Subcutaneous preadipocyte (primary cell): ENCODE results near the gene LTA. TPM values are rescaled to one million over a fixed set of nuclear protein-coding genes. Genes with fewer than 3 reads are reported as not detected.

Source experiments
- small RNA-seq: library from RNA; depleted of rRNA; stranded (forward); fragments of <200 nt; gene quantifications from one replicate; pipeline ENCODE3, GENCODE V24; 2012
- total RNA-seq: library from RNA; depleted of rRNA; stranded (reverse); fragments of >200 nt; gene quantifications from 2 replicates; pipeline ENCODE4 v1.2.3, GENCODE V29; 2012

The LTA gene, protein sequence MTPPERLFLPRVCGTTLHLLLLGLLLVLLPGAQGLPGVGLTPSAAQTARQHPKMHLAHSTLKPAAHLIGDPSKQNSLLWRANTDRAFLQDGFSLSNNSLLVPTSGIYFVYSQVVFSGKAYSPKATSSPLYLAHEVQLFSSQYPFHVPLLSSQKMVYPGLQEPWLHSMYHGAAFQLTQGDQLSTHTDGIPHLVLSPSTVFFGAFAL
- total RNA-seq, result not detected in 2 replicates

DNA sequence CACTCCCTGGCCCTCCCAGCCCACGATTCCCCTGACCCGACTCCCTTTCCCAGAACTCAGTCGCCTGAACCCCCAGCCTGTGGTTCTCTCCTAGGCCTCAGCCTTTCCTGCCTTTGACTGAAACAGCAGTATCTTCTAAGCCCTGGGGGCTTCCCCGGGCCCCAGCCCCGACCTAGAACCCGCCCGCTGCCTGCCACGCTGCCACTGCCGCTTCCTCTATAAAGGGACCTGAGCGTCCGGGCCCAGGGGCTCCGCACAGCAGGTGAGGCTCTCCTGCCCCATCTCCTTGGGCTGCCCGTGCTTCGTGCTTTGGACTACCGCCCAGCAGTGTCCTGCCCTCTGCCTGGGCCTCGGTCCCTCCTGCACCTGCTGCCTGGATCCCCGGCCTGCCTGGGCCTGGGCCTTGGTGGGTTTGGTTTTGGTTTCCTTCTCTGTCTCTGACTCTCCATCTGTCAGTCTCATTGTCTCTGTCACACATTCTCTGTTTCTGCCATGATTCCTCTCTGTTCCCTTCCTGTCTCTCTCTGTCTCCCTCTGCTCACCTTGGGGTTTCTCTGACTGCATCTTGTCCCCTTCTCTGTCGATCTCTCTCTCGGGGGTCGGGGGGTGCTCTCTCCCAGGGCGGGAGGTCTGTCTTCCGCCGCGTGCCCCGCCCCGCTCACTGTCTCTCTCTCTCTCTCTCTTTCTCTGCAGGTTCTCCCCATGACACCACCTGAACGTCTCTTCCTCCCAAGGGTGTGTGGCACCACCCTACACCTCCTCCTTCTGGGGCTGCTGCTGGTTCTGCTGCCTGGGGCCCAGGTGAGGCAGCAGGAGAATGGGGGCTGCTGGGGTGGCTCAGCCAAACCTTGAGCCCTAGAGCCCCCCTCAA lies at the start of gene LTA:
LTA (plus strand) TSS at position 249 of the 871 bp plus-strand sequence; CDS start at position 703, 454 bp downstream.

DNA sequence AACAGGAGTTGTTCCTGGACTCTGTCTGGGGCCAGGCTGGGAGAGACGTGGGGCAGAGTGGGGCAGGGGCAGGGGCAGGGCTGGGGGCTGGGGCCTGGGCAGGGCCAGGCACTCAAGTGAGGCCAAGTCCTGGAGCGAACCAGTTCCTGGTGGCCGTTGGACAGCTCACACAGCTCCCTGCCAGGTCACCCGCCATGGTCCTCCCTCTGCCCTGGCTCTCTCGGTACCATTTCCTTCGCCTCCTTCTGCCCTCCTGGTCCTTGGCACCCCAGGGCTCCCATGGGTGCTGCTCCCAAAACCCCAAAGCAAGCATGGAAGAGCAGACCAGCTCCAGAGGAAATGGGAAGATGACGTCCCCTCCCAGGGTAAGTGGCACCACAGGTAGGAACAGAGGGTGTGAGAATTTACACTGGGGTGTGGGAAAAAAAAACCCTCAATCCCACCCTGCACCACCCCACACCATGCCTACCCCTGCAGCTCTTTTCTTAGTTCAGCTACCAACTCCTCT lies 43.2 kb upstream of the LTA start, which contains the start of gene MCCD1:
MCCD1 (plus strand) TSS at position 142 of the 508 bp plus-strand sequence; CDS start at position 195, 53 bp downstream.

DNA sequence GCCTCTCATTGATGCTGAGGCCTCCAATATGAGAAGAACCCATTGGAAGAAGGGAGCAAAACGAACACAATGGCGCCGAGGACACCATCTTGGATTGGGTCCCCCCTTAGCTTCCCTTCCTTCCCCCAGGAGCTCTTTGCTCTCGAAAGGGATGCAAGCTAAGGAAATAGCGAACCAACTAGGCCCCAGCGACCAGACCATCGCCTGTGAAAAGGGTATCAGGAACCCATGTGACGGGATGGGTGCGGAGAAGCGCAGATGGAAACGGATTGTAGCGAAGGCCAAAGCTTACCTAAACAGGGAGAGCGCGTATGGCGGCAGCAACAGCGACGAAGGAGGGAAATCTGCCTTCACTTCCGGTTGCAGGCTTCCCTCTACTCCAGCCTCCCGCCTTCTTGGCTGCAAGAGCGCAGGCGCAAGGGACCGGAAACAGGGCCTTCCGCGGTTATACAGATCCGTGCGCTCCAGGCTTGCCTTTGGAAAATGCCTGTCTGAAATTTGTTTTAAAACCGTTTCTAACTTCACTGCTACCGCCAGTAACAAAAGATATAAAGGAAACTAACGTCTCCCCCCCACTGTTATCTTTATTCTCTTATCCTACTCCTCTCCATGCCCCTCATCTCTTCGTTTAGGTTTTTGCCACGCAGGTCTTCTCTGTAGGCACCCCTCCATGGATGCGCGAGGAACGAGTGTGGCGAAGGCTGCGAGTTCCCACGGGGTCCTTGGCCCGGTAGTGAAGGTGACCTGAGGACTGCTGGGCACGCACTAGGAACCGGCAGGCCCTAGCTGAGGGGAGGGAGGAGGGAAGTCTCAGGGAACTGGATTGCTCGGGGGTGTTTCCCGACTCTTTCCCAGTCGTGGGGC lies 30.2 kb upstream of the LTA start, which contains the start of gene DDX39B:
DDX39B (minus strand) TSS at position 346 of the 864 bp plus-strand sequence. CDS start 1,471 bp downstream, outside the sequence.

GRCh38 chr6:31546339-31546957 lies 25.6 kb upstream of the LTA start, which contains the start of gene ATP6V1G2:
ATP6V1G2 (minus strand) TSS chr6:31546608; CDS start chr6:31546559, 49 bp downstream.

DNA sequence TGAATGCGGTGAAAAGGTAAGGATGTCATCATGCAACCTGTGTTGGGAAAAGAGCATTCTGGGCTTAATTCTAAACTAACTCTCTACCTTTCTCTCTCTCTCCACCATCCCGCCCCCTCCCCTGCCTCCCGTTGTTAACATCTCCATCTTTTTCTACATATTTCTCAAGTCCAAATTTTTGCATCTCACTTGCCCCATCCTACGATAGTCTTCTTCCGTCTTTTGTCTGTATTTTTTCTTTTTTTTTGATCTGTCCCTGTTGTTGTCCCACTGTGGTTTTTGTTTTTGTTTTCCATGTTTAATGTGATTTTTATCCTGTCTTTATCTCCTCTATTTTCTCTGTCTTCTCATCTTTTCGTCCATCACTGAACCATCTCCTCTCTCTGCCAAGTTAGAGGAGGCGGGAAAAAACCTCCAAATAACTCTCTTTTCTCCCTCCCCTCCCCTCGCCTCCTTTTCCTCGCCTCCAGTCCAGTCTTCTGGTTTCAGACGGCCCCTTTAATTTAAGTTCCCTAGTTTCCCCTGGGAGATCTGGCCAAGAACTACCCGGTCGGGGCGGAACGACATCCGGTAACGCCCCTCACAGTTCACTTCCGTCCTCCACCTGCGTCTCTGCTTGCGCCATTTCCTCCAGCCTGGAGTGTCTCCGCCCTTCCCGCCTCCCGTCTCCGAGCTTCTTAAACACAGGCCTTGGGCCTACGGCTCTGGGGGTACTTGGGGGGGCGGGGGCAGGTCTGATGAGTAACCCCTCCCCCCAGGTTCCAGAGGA lies 24.9 kb upstream of the LTA start, which contains the start of gene NFKBIL1:
NFKBIL1 (plus strand) TSS at position 651 of the 769 bp plus-strand sequence; CDS start at position 738, 87 bp downstream.

GRCh38 chr6:31575335-31575901 lies 3.3 kb downstream of the LTA start, which contains the start of gene TNF:
TNF (plus strand) TSS chr6:31575565; CDS start chr6:31575742, 177 bp downstream.

GRCh38 chr6:31582230-31582643 lies 10.1 kb downstream of the LTA start, which contains the start of gene LTB:
LTB (minus strand) TSS chr6:31582424; CDS start chr6:31582417, 7 bp downstream.

GRCh38 chr6:31586008-31586407 lies 13.9 kb downstream of the LTA start, which contains the start of gene LST1:
LST1 (plus strand) TSS chr6:31586277; CDS start chr6:31587300, 1,023 bp downstream.

GRCh38 chr6:31614684-31615578 lies 42.8 kb downstream of the LTA start, which contains the start of gene AIF1:
AIF1 (plus strand) TSS chr6:31615234; CDS start chr6:31615330, 96 bp downstream.

DNA sequence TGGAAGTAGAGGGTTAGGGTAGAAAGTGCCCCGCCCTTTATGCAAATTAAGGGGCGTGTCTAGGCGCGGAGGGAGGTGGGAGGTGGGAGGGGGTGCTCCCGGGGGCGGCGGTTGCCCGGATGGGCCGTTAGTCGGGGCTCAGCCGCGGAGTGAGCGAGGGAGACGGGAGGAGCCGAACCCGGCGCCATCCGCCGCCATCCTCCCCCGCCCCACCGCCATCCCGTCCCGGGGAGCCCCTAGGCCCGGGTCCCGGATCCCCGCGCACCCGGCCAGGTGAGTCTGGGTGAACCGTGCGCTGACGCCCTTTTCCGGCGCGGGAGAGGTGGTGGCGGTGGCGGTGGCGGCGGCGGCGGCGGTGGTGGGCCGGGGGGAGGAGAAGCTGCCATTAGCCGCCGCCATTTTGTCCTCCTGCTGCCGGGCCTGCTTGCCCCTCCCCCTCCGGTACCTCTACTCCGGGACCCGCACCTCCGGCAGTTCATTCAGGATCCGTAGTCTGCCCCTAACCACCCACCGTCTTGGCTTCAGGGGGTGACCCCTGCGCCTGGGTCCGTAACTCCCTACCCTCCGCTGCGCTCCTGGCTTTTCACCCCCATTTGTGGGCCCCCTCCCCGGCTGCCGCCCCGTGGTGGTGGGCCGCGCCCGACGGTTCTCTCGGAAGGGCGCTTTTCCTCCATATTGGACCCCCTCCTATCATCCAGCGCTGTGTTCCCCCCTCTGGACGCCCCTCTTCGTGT lies 48.7 kb downstream of the LTA start, which contains the start of gene PRRC2A:
PRRC2A (plus strand) TSS at position 130 of the 734 bp plus-strand sequence. CDS start 2,075 bp downstream, outside the sequence.

Small RNAs within 50 kb of the gene (small RNA-seq; reads per million reads assigned to genes)
- gene SNORA38, result 122 reads per million, percentile 99 among the genes with 10 or more reads in this experiment
- gene SNORD117, result 719 reads per million, percentile 99 among the genes with 10 or more reads in this experiment
- not detected for gene SNORD84
- not detected for gene UQCRHP1

Other genes with a start within 250 kb of the LTA start
- gene HLA-B, start 215.1 kb upstream of the LTA start, total RNA-seq, result 103 and 228 TPM in 2 replicates
- 27.6 and 37.5 TPM in 2 replicates for gene MICA, start 168.7 kb upstream of the LTA start, total RNA-seq
- gene MICB, start 74.1 kb upstream of the LTA start, total RNA-seq, result 10.7 and 11.1 TPM in 2 replicates
- not detected in 2 replicates for gene MCCD1, start 43.3 kb upstream of the LTA start, total RNA-seq
- gene DDX39B, start 30.3 kb upstream of the LTA start, total RNA-seq, result 448 and 514 TPM in 2 replicates
- gene ATP6V1G2, start 25.7 kb upstream of the LTA start, total RNA-seq, result 1.8 TPM in 2 replicates
- gene NFKBIL1, start 24.7 kb upstream of the LTA start, total RNA-seq, result 22.3 and 29.0 TPM in 2 replicates
- not detected in 2 replicates for gene TNF, start 3.3 kb downstream of the LTA start, total RNA-seq
- not detected in 2 replicates for gene LTB, start 10.1 kb downstream of the LTA start, total RNA-seq
- gene LST1, start 14.0 kb downstream of the LTA start, total RNA-seq, result not detected in 2 replicates
- gene NCR3, start 20.7 kb downstream of the LTA start, total RNA-seq, result not detected in 2 replicates
- not detected in 2 replicates for gene AIF1, start 42.9 kb downstream of the LTA start, total RNA-seq
- 54.7 and 90.9 TPM in 2 replicates for gene PRRC2A, start 48.4 kb downstream of the LTA start, total RNA-seq
- 145 and 182 TPM in 2 replicates for gene BAG6, start 80.4 kb downstream of the LTA start, total RNA-seq
- gene APOM, start 83.6 kb downstream of the LTA start, total RNA-seq, result 0.59 and 1.1 TPM in 2 replicates
- gene C6orf47, start 88.5 kb downstream of the LTA start, total RNA-seq, result 12.5 and 15.8 TPM in 2 replicates
- 24.3 and 26.4 TPM in 2 replicates for gene GPANK1, start 92.7 kb downstream of the LTA start, total RNA-seq
- gene CSNK2B, start 93.8 kb downstream of the LTA start, total RNA-seq, result 130 and 189 TPM in 2 replicates
- gene LY6G5B, start 97.7 kb downstream of the LTA start, total RNA-seq, result 3.3 and 4.3 TPM in 2 replicates
- 0.37 and 0.39 TPM in 2 replicates for gene LY6G5C, start 108.8 kb downstream of the LTA start, total RNA-seq
- gene ABHD16A, start 131.0 kb downstream of the LTA start, total RNA-seq, result 29.4 and 34.0 TPM in 2 replicates
- not detected in 2 replicates for gene LY6G6F, start 134.6 kb downstream of the LTA start, total RNA-seq
- not detected in 2 replicates for gene LY6G6D, start 143.1 kb downstream of the LTA start, total RNA-seq
- not detected in 2 replicates for gene LY6G6C, start 149.5 kb downstream of the LTA start, total RNA-seq
- gene MPIG6B, start 151.1 kb downstream of the LTA start, total RNA-seq, result not detected in 2 replicates
- 22.7 and 32.0 TPM in 2 replicates for gene DDAH2, start 157.0 kb downstream of the LTA start, total RNA-seq
- gene CLIC1, start 164.2 kb downstream of the LTA start, total RNA-seq, result 927 and 1,210 TPM in 2 replicates
- 16.9 and 29.1 TPM in 2 replicates for gene MSH5, start 167.7 kb downstream of the LTA start, total RNA-seq
- 0.59 and 1.1 TPM in 2 replicates for gene SAPCD1, start 190.4 kb downstream of the LTA start, total RNA-seq
- under 0.01 and 0.98 TPM in 2 replicates for gene VWA7, start 205.0 kb downstream of the LTA start, total RNA-seq
- 88.6 and 117 TPM in 2 replicates for gene VARS1, start 223.5 kb downstream of the LTA start, total RNA-seq
- gene LSM2, start 234.7 kb downstream of the LTA start, total RNA-seq, result 37.1 and 48.9 TPM in 2 replicates
- 0.37 and 0.39 TPM in 2 replicates for gene HSPA1L, start 243.0 kb downstream of the LTA start, total RNA-seq
- gene HSPA1A, start 243.3 kb downstream of the LTA start, total RNA-seq, result 35.6 and 53.8 TPM in 2 replicates